Kidney tubule cell (primary cell): ENCODE results near the gene HACD3.
"Not testable (repeated sequence)": the region's sequence is repeated elsewhere in the genome, so short reads cannot be mapped to it uniquely, and the experiment has no call there.

Experiments
- DNase-seq: peaks from one replicate; pipeline ENCODE4 v3.0.0-alpha.2; 2018; ENCODE audit warnings: low spot score

Gene HACD3

DNA sequence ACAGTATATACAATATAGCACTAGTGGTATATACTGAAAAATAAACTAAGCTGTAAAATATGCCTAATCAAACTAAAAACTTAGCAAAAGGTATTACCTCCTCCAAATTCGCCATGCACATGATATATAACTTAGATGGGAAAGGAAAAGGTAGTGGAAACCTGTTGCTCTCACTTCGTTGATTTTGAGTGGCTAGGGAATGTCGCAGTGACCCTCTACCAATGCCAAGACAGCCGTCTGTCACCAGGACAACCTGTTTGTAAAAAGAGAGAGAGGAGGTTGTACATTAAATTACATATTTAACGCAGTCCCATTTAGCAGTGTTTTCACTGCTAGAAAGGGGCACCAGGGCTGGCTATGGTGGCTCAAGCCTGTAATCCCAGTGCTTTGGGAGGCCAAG lies 69.4 kb downstream of the HACD3 start:
- no peak for DNase-seq

DNA sequence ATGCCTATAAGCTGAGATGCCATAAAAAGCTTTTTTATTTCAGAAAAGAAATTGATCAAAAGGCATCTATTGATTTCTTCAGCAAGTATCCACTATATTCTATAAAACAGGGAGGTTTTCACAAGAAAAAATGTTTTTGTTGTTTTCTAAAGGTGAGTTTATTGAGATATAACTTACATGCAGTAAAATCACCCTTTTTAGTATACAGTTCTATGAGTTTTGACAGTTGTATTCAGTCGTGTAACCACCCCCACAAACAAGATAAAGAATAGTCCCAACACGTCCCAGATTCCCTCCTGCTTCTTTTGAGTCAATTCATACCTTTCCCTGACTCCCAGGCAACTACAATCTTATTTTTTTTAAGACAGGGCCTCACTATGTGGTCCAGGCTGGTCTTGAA lies 72.9 kb downstream of the HACD3 start:
- no peak for DNase-seq

DNA sequence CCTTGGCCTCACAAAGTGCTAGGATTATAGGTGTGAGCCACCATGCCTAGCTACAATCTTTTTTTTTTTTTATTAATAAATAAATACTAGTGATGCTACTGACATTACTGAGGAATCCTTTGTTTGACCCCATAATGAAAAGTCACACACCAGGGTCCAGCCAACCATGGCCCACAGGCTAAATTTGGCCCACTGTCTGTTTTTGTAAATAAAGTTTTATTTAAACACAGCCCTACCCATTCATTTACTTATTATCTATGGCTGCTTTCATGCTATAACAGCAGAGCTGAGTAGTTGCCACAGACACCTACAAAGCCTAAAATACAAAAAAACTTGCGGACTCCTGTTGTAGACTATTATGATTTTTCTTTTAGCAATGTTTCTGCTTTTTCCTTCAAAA lies 73.3 kb downstream of the HACD3 start:
- DNase-seq = no peak

DNA sequence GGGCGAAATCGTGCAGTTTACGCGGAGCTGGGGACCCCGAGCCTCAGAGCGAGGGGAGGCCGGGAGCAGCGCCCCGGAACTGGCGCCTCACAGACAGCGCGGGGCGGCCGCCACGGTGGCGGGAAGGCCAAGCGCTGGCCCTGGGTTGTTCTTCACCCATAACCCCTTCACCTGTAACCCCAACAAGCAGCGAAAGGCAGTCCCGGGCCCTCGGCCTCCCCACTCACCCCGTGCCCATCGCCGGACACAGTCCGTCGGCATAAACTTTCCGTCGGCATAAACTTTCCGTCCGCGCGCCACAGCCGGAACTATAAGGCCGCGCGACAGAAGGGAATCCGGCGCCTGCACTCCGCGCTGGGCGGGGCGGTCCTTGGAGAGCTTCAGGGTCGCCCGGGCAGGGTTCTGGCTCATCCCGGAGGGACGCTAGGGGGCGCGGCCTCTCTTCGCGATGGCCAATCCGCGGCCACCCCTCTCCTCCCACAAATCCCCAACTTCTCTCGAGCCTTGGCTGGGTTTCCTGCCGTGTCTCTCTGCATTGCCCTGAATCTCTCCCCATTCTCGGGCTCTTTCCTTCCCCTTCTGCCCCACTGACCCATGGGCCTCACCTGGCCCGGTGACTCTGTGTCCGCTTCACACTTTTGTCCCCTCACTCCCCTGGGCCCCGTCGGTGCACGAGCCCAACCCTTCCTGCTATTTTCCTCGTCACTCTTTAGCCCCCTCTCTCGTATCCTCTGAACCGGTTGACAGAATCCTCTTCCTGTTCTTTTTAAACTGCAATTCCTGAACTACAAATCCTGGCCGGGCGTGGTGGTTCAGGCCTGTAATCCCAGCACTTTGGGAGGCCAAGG lies 80.8 kb downstream of the HACD3 start, which contains the start of gene INTS14:
Gene INTS14 (minus strand): TSS at position 261 of the 848 bp plus-strand sequence. CDS start 3,751 bp downstream, outside the sequence.
- peak; percentile 97 for DNase-seq

DNA sequence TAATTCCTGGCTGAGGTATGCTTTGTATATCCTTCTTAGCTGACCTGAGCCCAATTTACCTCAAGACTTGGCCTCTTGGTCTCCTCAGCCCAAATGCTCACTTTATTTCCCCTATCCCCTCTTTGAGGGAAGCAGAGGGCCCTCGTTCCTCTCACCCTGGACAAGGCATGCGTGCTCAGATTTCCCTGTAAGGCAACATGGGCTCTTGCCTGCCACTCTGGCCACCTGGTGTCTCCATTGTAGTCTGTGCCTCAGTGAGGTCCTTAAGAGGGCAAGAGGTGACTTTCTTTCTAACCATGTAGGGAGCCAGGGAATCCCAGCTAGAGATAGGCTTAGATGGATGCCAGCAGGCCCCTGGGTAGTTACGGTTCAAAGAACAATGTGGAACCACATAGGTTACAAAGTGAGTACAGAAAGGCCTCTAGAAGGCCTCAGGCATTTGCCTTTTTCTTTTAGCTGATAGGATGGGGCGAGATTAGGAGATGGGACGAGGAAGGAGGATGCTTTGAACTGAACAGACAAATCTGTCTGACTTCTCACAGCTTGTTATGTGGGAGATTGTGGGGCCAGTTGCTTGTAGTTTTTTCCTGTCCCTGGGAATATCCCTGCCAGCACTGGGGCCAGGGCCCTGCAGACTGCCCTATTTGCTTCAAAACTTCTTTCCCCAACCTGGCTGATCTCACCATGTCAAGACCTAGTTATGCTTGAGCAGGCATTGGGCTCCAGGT lies 81.8 kb downstream of the HACD3 start:
- DNase-seq = peak; percentile 10

DNA sequence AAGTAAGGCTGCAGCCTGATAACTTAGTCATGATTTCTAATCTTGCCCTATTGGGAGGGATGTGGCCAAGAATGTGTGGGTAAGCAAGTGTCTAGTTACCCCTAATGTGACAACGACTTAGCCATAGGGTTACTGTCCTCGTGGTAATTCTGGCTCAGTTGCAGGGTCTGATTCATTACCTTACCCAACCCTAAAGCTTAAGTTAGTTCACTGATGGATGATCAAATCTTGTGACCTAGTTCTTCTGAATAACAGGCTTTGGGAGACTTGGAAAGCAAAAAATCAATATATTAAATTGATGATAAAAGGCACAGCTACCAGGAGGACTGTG lies 82.3 kb downstream of the HACD3 start:
- peak; percentile 85 for DNase-seq

DNA sequence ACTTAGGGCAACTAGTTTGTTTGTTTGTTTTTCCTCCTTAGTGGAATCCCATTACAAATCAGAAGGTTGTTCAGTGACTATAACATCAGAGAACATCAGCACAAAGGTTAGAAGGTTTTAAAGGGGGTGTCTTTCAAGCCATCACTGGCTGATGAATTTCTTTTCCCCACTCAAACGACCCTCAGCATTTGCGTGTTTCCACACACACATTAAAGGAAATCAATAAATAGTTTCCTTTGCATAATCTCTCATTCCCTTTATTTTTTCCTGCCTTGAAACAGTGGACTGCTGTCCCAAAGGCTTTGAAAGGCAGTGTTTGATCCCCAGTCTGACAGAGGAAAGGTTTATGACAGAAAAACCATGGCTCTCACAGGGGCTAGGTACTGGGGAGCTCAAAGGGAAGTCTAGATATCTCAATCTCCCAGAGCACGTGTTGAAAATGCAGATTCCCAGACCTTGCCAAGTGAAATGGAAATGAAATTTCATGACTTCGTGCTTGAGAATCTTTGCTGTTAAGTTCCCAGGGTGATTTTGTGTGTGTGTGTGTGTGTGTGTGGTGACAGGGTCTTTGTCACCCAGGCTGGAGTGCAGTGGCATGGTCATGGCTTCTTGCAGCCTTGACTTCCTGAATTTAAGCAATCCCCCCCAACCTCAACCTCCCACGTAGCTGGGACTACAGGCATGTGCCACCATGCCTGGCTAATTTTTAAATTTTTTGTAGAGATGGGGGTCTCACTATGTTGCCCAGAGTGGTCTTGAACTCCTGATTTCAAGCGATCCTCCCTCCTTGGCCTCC lies 82.9 kb downstream of the HACD3 start:
- DNase-seq = no peak

DNA sequence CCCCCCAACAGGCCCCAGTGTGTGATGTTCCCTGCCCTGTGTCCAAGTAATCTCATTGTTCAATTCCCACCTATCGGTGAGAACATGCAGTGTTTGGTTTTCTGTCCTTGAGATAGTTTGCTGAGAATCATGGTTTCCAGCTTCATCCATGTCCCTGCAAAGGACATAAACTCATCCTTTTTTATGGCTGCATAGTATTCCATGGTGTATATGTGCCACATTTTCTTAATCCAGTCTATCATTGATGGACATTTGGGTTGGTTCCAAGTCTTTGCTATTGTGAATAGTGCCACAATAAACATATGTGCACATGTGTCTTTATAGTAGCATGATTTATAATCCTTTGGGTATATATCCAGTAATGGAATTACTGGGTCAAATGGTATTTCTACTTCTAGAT lies 85.6 kb downstream of the HACD3 start:
- not testable (repeated sequence) for DNase-seq

DNA sequence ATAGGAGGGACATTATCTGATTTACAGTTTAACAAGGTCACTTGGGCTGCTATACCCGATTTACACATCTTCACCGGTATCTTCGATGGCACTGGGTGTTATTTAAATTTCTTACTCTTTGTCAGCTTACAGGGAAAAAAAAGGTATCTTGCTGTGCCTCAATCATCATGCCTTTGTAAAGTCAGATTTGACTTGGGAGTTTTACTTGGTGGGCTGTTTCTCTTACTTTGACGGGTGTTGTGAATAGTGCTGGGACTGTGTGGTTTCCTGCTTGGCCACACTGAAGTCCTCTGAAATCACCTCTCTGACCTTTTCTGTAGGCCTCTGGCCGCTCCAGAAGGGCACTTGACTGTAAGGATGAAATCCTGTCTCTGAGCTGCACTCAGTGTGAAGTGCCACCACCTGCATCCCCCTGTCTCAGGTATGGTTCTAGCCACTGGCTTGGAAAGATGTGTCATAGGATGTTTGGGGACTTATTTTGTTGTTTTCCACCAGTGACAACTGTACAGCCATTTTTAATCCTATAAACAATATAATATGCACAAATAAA lies 88.4 kb downstream of the HACD3 start:
- DNase-seq = no peak

DNA sequence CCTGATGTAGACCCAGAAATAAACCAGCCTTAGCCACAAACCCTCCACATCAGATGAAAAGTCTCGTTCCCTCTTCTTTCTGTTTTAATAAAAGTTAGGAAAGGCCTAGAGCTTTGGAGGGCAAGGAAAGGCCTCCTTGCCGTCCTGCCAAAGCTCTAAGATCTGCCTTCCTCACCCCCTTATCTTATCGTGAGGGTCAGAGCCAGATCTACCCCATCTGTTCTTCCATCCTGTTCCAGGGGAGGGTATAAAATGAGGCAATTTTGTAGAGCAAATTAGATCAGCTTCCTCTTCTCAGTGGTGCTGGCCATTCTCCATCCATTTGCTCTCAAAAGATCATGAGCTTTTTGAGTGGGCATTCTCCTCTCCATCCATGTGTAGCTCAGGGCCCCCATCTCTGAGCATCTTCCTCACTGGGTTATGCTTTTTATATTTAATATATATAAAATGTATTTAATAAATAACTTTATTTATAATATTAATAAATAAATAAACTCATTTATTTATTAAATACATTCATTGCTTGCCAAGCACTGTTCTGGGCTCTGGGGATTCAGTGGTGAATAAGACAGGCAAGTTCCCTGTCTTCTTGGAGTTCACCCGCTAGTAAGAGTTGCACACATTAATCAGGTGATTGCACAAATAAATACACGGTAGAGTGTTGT lies 89.5 kb downstream of the HACD3 start:
- no peak for DNase-seq

DNA sequence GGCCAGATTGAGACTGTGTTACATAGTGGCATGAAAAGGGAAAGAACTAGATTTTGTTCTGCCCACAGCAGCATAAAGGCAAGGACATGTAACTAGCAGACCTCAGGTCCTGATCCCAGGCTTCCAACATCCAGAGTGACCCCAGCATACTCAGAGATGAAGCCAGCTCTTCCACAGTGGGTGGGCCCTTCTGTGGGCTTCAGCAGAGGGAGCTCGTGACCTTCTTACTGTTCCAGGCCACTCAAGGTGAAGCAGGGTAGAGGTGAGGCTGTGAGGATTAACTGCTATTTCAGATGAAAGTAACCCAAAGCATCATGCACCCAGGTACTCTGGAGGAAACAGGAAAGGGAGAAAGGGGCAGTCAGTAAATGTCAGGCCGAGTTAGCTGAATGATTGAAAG lies 90.6 kb downstream of the HACD3 start:
- no peak for DNase-seq

DNA sequence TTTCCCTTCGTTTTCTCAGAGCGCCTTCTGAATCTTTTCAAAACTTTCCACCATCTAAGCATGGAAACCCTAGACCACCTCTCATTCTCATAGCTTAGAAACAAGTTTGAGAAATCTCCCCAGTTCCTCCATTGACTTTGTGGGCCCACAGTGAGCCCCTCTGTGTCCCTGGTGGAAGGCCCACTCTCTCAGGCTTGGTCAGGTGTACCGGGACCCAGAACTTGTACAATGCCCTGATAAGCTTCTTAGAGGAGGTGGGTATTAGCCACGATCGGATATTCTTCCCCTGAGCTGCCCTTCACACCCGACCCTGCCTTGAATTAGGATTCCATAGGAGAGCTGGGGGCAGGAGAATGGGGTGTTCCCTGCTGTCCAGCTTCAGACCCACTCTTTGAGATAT lies 91.4 kb downstream of the HACD3 start, which contains the start of gene SLC24A1:
Gene SLC24A1 (plus strand): TSS at position 301 of the 400 bp plus-strand sequence. CDS start 2,143 bp downstream, outside the sequence.
- no peak for DNase-seq

DNA sequence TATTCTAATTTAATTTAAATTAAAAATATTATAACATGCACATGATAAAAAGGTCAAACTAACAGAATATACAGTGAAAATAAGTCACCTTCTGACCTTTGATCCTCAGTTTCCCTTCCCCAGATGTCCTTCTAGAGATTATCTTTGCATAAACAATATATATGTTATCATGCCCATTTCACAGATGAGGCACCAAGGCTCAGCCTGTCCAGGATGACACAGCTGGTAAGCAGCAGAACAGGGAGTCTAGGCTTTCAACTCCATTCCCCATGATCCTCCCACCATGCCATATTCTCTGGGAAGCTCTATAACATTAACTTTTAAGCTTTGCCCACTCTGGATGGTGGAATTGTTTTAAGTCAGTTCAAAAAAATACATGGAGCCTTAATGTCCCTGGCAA lies 92.8 kb downstream of the HACD3 start:
- DNase-seq = no peak

DNA sequence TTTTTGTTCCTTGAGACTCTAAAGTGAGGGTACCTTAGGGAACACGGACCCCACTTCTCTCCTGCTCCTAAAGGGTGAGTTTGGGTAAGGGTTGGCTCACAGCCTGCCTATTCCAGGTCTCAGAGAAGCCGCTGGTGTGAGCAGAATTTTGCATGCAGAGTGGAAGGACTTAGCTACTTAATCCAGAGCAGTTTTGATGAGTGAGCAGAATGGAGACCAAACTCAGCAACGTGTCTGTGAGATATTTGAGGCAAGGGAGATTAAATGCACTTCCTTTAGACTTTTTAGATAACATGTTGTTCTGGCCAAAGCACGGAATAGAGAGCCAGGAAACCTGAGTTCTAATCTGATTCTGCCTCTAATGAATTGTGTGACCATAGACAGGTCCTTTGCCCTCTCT lies 96.6 kb downstream of the HACD3 start:
- no peak for DNase-seq
